ENCODE measurements around the gene MYO5A.

DNA sequence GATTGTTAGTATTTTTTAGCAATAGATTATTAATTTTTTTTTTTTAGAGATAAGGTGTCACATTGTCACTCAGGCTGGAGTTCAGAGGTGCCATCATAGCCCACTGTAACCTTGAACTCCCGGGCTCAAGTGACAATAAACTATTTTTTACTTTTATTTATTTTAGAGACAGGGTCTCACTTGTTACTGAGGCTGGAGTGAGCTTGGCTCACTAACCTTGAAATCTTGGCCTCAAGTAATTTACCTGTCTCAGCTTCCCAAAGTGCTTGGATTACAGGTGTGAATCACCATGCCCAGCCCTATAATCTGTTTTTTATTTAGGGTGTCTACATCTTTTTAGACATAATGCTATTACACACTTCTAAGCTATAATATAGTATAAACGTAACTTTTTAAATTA, 48.0 kb upstream of the MYO5A start:
- TF ChIP-seq, protein P1, sequence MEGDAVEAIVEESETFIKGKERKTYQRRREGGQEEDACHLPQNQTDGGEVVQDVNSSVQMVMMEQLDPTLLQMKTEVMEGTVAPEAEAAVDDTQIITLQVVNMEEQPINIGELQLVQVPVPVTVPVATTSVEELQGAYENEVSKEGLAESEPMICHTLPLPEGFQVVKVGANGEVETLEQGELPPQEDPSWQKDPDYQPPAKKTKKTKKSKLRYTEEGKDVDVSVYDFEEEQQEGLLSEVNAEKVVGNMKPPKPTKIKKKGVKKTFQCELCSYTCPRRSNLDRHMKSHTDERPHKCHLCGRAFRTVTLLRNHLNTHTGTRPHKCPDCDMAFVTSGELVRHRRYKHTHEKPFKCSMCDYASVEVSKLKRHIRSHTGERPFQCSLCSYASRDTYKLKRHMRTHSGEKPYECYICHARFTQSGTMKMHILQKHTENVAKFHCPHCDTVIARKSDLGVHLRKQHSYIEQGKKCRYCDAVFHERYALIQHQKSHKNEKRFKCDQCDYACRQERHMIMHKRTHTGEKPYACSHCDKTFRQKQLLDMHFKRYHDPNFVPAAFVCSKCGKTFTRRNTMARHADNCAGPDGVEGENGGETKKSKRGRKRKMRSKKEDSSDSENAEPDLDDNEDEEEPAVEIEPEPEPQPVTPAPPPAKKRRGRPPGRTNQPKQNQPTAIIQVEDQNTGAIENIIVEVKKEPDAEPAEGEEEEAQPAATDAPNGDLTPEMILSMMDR (IDR thresholded peaks at IDR 0.05): no peak
- no peak for TF ChIP-seq EZH2 (IDR thresholded peaks at IDR 0.05; ENCODE audit: borderline replicate concordance, insufficient read depth, low read depth, low read length, poor library complexity, severe bottlenecking)

Measured in B cell (primary cell).